Mucosa of descending colon (tissue), 3 donors: ENCODE data around the gene SCNM1. TPM values are rescaled to one million over a fixed set of nuclear protein-coding genes. Genes with fewer than 3 reads are reported as not detected.
"Not testable (repeated sequence)": the region's sequence is repeated elsewhere in the genome, so short reads cannot be mapped to it uniquely, and the experiment has no call there.

ENCODE experiments used
- ATAC-seq: fragments of 200-7000 bp; cut with Tn5 transposase; one replicate; pipeline ENCODE4 v1.9.1; 2020; ENCODE audit warnings: mild to moderate bottlenecking, moderate library complexity
- DNase-seq, 3 donors: peaks; one replicate each; pipeline ENCODE4 v3.0.0-alpha.2; 2020
- H3K36me3 ChIP-seq: fragments of 200-600 bp; one replicate; pipeline ENCODE4 v1.8.0; 2021; ENCODE audit warnings: low read depth, mild to moderate bottlenecking
- H3K4me1 ChIP-seq: fragments of 200-600 bp; one replicate; pipeline ENCODE4 v1.8.0; 2021; ENCODE audit warnings: low read depth, mild to moderate bottlenecking
- H3K4me3 ChIP-seq: fragments of 200-600 bp; one replicate; pipeline ENCODE4 v1.8.0; 2021; ENCODE audit warnings: mild to moderate bottlenecking
- H3K9me3 ChIP-seq: fragments of 200-600 bp; one replicate; pipeline ENCODE4 v1.8.0; 2021; ENCODE audit warnings: mild to moderate bottlenecking
- CTCF ChIP-seq: fragments of 200-600 bp; IDR thresholded peaks from one replicate; pipeline ENCODE4 v1.8.0; 2022; ENCODE audit warnings: antibody characterized with exemption, mild to moderate bottlenecking
- intact Hi-C, 2 donors: fragments of 100-400 bp; cut with DNase I in 1 of 2; cut with micrococcal nuclease in 1 of 2; formaldehyde crosslinking; loops; one replicate each; pipeline versions ENCODE4 v1.11.0 to v1.11.1; 2022; cut with DNase I, micrococcal nuclease
- total RNA-seq, 3 donors: library from RNA; stranded (reverse); fragmentation: NEBNext Ultra II Directional in 2 of 3; extraction: Animal tissue kit (Norgen Biotek cat#: 25700) in 2 of 3; gene quantifications; one replicate each; pipeline versions ENCODE4 v1.2.1 to v1.2.4, GENCODE V29; 2021 to 2023
- donor health status: DM: no; HTN: no; CAD: no; lungs with moderate emphysema.
- donor health status: DM: no; HTN: no; CAD: no.
- donor health status: DM: no; HTN: yes; CAD: no.

SCNM1 gene
- total RNA-seq, 3 donors from 2014 or later: 27.9 to 37.8 (median 28.1) TPM

DNA sequence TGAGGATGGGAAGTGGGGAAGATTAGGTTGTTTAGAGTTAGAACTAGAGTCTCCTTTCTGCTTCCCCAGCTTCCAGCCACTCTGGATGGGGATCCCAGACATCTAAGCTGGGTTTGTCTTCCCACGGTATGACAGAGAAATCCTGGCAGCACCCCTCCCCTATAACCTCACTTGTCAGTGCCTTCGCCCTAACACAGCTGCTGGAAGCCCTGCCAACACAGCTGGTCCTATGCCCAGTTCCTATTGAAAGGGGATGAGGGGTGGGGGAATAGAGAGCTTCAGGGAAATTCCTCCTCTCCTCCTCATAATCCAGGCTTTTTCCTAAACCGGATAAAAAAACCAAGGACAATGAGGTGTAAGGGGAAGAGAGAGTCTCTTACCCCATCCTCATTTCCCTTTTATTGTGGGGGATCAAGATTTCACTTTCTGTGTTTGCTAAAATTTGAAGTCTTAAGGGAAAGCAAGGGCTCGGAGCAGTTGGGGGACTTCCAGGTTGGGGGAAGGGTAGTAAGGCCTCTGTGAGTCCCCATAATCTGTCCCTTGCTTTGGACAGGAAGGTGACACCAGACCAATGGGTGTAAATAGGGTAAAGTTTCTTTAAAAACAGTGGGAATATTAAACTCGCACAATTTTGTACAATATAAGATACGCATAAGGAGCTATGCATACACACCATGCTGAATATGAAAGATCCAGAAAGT is 9.2 kb downstream of the SCNM1 start:
- no peak for TF ChIP-seq CTCF
- Histone ChIP-seq H3K4me3 (no peak overlapping the region), H3K4me1 (no peaks in the 10 kb centered on the region), H3K9me3 (no peaks in the 10 kb centered on the region), H3K36me3 (peaks cover 8% of the 10 kb centered on the region)
- DNase-seq: no peak
- no peak for ATAC-seq
- intact Hi-C loops: no loop called here

DNA sequence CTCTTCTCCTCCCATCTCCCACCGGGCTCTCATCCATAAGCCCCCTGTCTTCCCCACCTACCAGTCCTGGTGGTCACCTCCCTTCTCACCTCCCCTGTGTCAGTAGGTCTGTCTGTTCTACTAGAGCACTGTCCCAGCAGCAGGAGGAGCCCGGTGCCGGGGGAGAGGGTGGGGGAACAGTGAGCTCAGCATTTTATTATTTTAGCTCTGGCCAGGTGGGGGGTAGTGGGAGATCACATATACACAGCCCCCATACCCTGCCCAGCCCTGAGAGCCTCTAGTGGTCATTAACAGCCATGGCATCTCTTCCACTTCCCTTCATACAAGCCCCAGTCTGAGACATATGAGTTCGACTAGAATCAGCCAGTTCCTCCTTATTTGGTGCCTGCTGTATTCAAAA is 9.9 kb downstream of the SCNM1 start, which contains the start of gene TMOD4:
Gene TMOD4 (minus strand): TSS at position 119 of the 400 bp plus-strand sequence. CDS start 1,106 bp downstream, outside the sequence.
- H3K36me3 ChIP-seq: peaks cover 8% of the 10 kb centered on the region
- H3K4me3 ChIP-seq: no peak within 1 kb of the TSS
- H3K9me3 ChIP-seq: no peaks in the 10 kb centered on the region
- ATAC-seq (peak; percentile 60), DNase-seq (no peak)
- peak; percentile 13 for TF ChIP-seq CTCF
- intact Hi-C loops: no loop called here
- H3K4me1 ChIP-seq: no peaks in the 10 kb centered on the region

DNA sequence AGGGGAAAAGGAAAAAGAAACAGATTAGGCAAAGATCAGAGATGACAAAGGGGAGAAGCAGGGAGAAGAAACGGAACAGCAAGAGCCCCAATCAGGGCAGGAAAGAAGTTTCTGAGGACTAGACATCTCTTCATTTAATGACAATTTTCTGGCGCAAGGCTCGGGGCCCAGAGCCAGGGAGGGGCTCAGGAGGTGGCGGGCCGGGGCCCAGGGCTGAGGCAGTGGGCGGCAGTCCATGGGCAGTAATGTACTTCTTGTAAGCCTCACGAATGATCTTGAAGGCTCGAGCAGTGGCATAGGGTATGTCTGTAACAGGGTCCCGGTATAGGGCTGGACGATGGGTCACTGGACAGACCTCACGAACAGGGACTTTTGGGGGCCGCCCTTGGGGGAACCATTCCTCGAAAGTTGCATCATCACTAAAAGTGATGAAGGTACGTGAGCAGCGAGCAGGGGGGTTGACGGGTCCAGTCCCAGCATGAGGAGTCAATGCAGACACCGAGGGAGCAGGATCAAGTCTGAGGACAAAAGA is 10.6 kb downstream of the SCNM1 start:
- ATAC-seq (no peak), DNase-seq (no peak)
- Histone ChIP-seq H3K9me3 (no peaks in the 10 kb centered on the region), H3K4me3 (no peak overlapping the region), H3K4me1 (no peaks in the 10 kb centered on the region), H3K36me3 (peaks cover 11% of the 10 kb centered on the region)
- no peak for TF ChIP-seq CTCF
- intact Hi-C loops: no loop called here

DNA sequence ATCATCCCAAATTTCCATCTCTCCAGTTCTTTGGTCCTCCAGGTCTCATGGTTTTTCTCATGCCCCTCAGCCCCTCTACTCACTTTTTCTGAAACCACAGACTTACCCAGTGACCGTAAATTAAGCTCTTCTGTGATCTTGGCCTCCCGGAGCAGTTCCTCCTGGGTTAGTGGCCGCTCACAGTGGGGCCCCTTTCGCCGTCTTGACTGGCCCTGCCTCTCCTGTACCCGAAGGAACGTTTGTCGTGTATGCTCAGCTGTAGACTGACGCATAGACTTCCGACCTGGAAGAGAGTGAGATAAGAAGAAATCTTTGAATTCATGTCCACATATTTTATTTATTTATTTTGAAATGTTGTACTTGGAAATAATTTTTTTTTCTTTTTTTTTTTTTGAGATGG is 18.3 kb downstream of the SCNM1 start:
- intact Hi-C loops: no loop called here
- DNase-seq (no peak), ATAC-seq (no peak)
- Histone ChIP-seq H3K4me3 (no peak overlapping the region), H3K9me3 (no peaks in the 10 kb centered on the region), H3K4me1 (peaks cover 9% of the 10 kb centered on the region), H3K36me3 (peaks cover 21% of the 10 kb centered on the region)
- no peak for TF ChIP-seq CTCF

GRCh38 chr1:151187205-151187604 is 21.3 kb downstream of the SCNM1 start:
- H3K9me3 ChIP-seq: no peaks in the 10 kb centered on the region
- H3K4me3 ChIP-seq: no peak overlapping the region
- no peak for TF ChIP-seq CTCF
- DNase-seq: no peak
- ATAC-seq: no peak
- peaks cover 9% of the 10 kb centered on the region for H3K4me1 ChIP-seq
- peaks cover 12% of the 10 kb centered on the region for H3K36me3 ChIP-seq
- intact Hi-C loops: no loop called here

DNA sequence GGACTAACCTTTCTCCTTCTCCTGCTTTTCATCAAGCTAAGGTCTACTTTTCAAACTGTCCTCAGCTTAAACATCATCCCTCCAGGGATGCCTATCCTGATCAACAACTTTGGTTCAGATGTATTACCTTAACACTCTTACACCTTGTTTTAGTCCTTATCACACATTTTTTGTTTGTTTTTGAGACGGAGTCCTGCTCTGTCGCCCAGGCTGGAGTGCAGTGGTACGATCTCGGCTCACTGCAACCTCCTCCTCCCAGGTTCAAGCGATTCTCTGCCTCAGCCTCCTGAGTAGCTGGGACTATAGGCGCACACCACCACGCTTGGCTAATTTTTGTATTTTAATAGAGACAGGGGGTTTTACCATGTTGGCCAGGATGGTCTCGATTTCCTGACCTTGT is 22.7 kb downstream of the SCNM1 start:
- H3K4me1 ChIP-seq, ATAC-seq, H3K9me3 ChIP-seq, H3K4me3 ChIP-seq, intact Hi-C loops, H3K36me3 ChIP-seq: not testable (repeated sequence)
- peak in 1 of 3 donors; percentile 18 for DNase-seq
